Subcutaneous abdominal adipose tissue (tissue), 5 donors: ENCODE results near the gene DECR2.
"Not testable (repeated sequence)": the region's sequence is repeated elsewhere in the genome, so short reads cannot be mapped to it uniquely, and the experiment has no call there.

Experiments used
- H3K27ac ChIP-seq: one replicate; pipeline ENCODE4 v1.7.0; 2013; ENCODE audit warnings: low read depth, mild to moderate bottlenecking, inconsistent platforms, low read length, moderate library complexity
- H3K27me3 ChIP-seq, 5 donors: one replicate each; pipeline ENCODE4 v1.7.0; 2013; ENCODE audit warnings: low read length in 5 of 5, inconsistent platforms in 1 of 5; ENCODE audit not compliant: control insufficient read depth in 5 of 5, insufficient read depth in 4 of 5
- H3K36me3 ChIP-seq, 5 donors: one replicate each; pipeline ENCODE4 v1.7.0; 2013; ENCODE audit warnings: low read length in 5 of 5; ENCODE audit not compliant: control insufficient read depth in 5 of 5, insufficient read depth in 5 of 5
- H3K4me1 ChIP-seq, 5 donors: one replicate each; pipeline ENCODE4 v1.7.0; 2013; ENCODE audit warnings: low read length in 5 of 5, mild to moderate bottlenecking in 3 of 5, moderate library complexity in 1 of 5; ENCODE audit not compliant: control insufficient read depth in 5 of 5, insufficient read depth in 5 of 5
- H3K4me3 ChIP-seq, 5 donors: one replicate each; pipeline ENCODE4 v1.7.0; 2013; ENCODE audit warnings: low read length in 5 of 5, low read depth in 1 of 5
- H3K9ac ChIP-seq, 5 donors: one replicate each; pipeline ENCODE4 v1.7.0; 2013; ENCODE audit warnings: low read length in 5 of 5, mild to moderate bottlenecking in 4 of 5, moderate library complexity in 3 of 5
- H3K9me3 ChIP-seq, 5 donors: one replicate each; pipeline ENCODE4 v1.7.0; 2013; ENCODE audit warnings: low read length in 5 of 5; ENCODE audit not compliant: control insufficient read depth in 5 of 5
- donor health status: healthy.
- donor health status: healthy.
- donor health status: healthy.
- donor health status: healthy.
- donor health status: healthy.

The DECR2 gene

GRCh38 chr16:387761-388666, 13.7 kb upstream of the DECR2 start:
- not testable (repeated sequence) for H3K27ac ChIP-seq, H3K27me3 ChIP-seq, H3K9me3 ChIP-seq, H3K36me3 ChIP-seq, H3K9ac ChIP-seq
- Histone ChIP-seq H3K4me1 (peaks cover 2 to 26% (median 23%) of the 10 kb centered on the region in 5 donors), H3K4me3 (peak overlapping the region in 4 of 5 donors; percentile 11 to 38 (median 27))

- Histone ChIP-seq H3K4me3 (no peak overlapping the region), H3K9ac (no peak overlapping the region), H3K27me3 (no peaks in the 10 kb centered on the region), H3K9me3 (peaks cover 0 to 4% (median 3%) of the 10 kb centered on the region in 5 donors), H3K4me1 (peaks cover 0 to 15% (median 10%) of the 10 kb centered on the region in 5 donors), H3K36me3 (no peaks in the 10 kb centered on the region), H3K27ac (no peak overlapping the region)
Observed at GRCh38 chr16:389352-389751, 12.3 kb upstream of the DECR2 start.

- Histone ChIP-seq H3K27me3 (no peaks in the 10 kb centered on the region), H3K9ac (no peak overlapping the region), H3K4me1 (peaks cover 0 to 24% (median 20%) of the 10 kb centered on the region in 5 donors), H3K36me3 (no peaks in the 10 kb centered on the region), H3K9me3 (peaks cover 0 to 4% (median 3%) of the 10 kb centered on the region in 5 donors), H3K27ac (no peak overlapping the region), H3K4me3 (no peak overlapping the region)
Observed at GRCh38 chr16:391885-392335, 9.8 kb upstream of the DECR2 start.

GRCh38 chr16:392450-393030, 9.1 kb upstream of the DECR2 start:
- peaks cover 0 to 4% (median 3%) of the 10 kb centered on the region in 5 donors for H3K9me3 ChIP-seq
- H3K27me3 ChIP-seq = no peaks in the 10 kb centered on the region
- no peak overlapping the region for H3K27ac ChIP-seq
- peaks cover 0 to 21% (median 20%) of the 10 kb centered on the region in 5 donors for H3K4me1 ChIP-seq
- no peak overlapping the region for H3K4me3 ChIP-seq
- H3K36me3 ChIP-seq = no peaks in the 10 kb centered on the region
- no peak overlapping the region for H3K9ac ChIP-seq

GRCh38 chr16:396199-396598, 5.5 kb upstream of the DECR2 start:
- H3K9ac ChIP-seq = peak overlapping the region in 2 of 5 donors; percentile 48 to 56
- no peaks in the 10 kb centered on the region for H3K27me3 ChIP-seq
- peak overlapping the region; percentile 70 for H3K27ac ChIP-seq

GRCh38 chr16:396605-397004, 5.1 kb upstream of the DECR2 start:
- Histone ChIP-seq H3K36me3 (peaks cover 0 to 11% (median 8%) of the 10 kb centered on the region in 5 donors), H3K27ac (peak overlapping the region; percentile 70), H3K4me1 (peaks cover 0 to 34% (median 23%) of the 10 kb centered on the region in 5 donors), H3K9ac (peak overlapping the region in 3 of 5 donors; percentile 37 to 56 (median 48)), H3K9me3 (peaks cover 0 to 4% (median 3%) of the 10 kb centered on the region in 5 donors), H3K4me3 (peak overlapping the region; percentile 61 to 85 (median 70)), H3K27me3 (no peaks in the 10 kb centered on the region)

More at GRCh38 chr16:396199-396598, 5.5 kb upstream of the DECR2 start:
- H3K36me3 ChIP-seq = peaks cover 0 to 11% (median 8%) of the 10 kb centered on the region in 5 donors
- H3K9me3 ChIP-seq = peaks cover 0 to 4% (median 3%) of the 10 kb centered on the region in 5 donors
- H3K4me1 ChIP-seq = peaks cover 0 to 34% (median 23%) of the 10 kb centered on the region in 5 donors
- peak overlapping the region in 3 of 5 donors; percentile 15 to 75 (median 65) for H3K4me3 ChIP-seq

GRCh38 chr16:397135-397661, 4.5 kb upstream of the DECR2 start, which contains the start of gene NME4:
Gene NME4, plus strand, starts transcription at chr16:397199. Its CDS starts 24 bp downstream, at chr16:397223.
- Histone ChIP-seq H3K9me3 (no peaks in the 10 kb centered on the region), H3K9ac (peak within 1 kb of the TSS in 3 of 5 donors; percentile 37 to 56 (median 48)), H3K4me3 (peak within 1 kb of the TSS; percentile 61 to 85 (median 70)), H3K36me3 (peaks cover 0 to 11% (median 8%) of the 10 kb centered on the region in 5 donors), H3K27me3 (no peaks in the 10 kb centered on the region), H3K27ac (peak within 1 kb of the TSS; percentile 70), H3K4me1 (peaks cover 0 to 35% (median 23%) of the 10 kb centered on the region in 5 donors)

GRCh38 chr16:397736-398332, 3.9 kb upstream of the DECR2 start:
- no peak overlapping the region for H3K4me3 ChIP-seq
- H3K27ac ChIP-seq = no peak overlapping the region
- H3K27me3 ChIP-seq = no peaks in the 10 kb centered on the region
- H3K4me1 ChIP-seq = peaks cover 0 to 40% (median 26%) of the 10 kb centered on the region in 5 donors
- peaks cover 0 to 11% (median 8%) of the 10 kb centered on the region in 5 donors for H3K36me3 ChIP-seq
- H3K9me3 ChIP-seq = no peaks in the 10 kb centered on the region
- H3K9ac ChIP-seq = peak overlapping the region in 1 of 5 donors; percentile 35

GRCh38 chr16:398561-399339, 2.9 kb upstream of the DECR2 start:
- Histone ChIP-seq H3K9ac (no peak overlapping the region), H3K27ac (no peak overlapping the region), H3K9me3 (no peaks in the 10 kb centered on the region), H3K36me3 (peaks cover 0 to 11% (median 8%) of the 10 kb centered on the region in 5 donors), H3K4me1 (peaks cover 0 to 40% (median 26%) of the 10 kb centered on the region in 5 donors), H3K27me3 (no peaks in the 10 kb centered on the region), H3K4me3 (no peak overlapping the region)
